ENCODE measurements around the gene SLC35G4.
"Not testable (repeated sequence)": the region's sequence is repeated elsewhere in the genome, so short reads cannot be mapped to it uniquely, and the experiment has no call there.

The SLC35G4 gene

GRCh38 chr18:11609488-11609887 is at the start of gene SLC35G4:
TSS of gene SLC35G4 (plus strand) at chr18:11609596. CDS start at chr18:11609596, 0 bp downstream.
- DNase-seq = not testable (repeated sequence)

GRCh38 chr18:11561293-11561692 is 48.1 kb upstream of the SLC35G4 start:
- DNase-seq = no peak

GRCh38 chr18:11565716-11566115 is 43.7 kb upstream of the SLC35G4 start:
- DNase-seq = no peak

DNA sequence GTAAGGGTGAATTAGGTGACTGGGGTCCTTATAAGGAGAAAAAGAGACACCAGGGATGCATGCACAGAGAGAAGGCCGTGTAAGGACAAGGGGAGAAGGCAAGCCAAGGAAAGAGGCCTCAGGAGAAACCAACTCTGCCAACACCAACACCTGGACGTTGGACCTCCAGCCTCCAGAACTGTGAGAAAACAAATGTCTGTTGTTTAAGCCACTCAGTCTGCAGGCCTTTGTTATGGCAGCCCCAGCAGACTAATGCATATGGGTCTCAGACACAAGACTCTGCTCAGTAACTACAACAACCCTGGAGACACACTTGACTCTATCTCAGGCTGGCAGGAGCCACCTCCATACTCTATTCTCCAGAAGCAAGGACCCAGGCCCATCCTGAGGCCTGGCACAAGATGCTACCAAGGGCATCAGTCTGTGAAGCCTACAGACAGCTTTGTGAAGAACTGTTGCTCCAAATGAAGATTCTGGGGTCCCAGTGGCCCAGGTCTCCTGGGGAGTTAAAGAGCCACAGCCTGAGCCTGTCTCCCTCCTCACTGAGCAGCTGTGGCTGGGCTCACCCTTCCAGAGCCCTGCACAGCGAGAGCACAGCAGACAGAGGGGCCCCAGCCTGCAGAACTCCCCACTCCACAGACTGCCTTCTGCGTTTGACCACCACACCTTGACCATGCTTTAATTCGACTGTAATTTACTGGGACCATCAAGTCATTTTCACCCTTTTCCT is 43.0 kb upstream of the SLC35G4 start:
- no peak for DNase-seq

DNA sequence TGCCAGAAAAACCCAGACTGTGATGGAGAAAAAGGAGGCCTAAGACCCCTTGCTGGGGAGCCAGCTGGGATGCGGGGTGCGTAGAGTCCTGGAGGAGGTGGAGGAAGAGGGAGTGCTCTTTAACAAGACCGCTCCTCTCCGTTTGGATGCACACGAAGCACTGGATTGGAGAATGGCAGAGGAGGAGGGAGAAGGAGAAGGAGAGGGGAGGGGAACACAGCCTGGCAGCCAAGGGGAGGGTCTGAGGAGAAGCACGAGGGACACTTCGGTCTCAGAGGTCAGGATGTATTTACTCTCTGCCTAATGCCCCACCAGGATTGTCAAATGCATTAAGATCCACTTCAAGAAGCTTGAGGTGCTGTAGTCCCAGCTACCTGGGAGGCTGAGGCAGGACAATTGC is 42.0 kb upstream of the SLC35G4 start:
- DNase-seq = no peak

GRCh38 chr18:11570073-11570588 is 39.3 kb upstream of the SLC35G4 start:
- DNase-seq = no peak

GRCh38 chr18:11570769-11571412 is 38.5 kb upstream of the SLC35G4 start:
- no peak for DNase-seq

- DNase-seq = no peak
Measured at GRCh38 chr18:11572201-11572600, 37.2 kb upstream of the SLC35G4 start.

DNA sequence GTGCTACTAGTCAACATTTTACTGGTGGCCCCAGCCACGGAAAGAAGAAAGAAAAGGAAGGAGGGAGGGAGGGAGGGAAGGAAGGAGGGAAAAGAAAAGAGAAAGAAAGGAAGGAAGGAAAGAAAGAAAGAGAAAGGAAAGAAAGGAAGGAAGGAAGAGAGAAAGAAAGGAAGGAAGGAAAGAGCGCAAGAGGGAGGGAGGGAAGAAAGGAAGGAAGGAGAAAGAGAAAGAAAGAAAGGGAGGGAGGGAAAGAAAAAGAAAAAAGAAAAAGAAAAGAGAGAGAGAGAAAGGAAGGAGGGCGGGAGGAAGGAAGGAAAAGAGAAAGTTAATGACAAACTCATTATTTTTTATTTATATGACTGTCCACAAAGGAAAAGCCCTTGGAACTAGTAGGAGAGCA is 34.9 kb upstream of the SLC35G4 start:
- no peak for DNase-seq

- no peak for DNase-seq
Measured at GRCh38 chr18:11577271-11578112, 31.9 kb upstream of the SLC35G4 start.

DNA sequence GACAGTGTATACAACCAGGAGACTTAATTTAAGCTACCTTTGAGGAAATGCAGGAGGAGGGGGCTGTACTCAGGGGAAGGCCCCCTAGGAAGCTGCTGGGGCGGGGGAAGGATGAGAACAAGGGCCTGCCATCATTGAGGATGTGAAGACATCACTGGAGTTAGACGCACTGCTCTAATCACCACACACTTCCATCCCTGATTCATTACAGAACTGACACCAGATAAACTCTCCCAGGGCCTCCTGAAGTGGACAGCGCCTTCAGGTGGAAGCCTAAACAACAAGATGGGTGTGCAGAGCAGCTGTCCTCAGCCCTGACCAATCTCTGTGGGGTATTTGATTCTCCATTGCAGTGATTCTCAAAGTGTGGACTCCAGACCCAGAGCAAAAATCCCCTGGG is 30.6 kb upstream of the SLC35G4 start:
- no peak for DNase-seq

- DNase-seq = no peak
Measured at GRCh38 chr18:11579916-11580315, 29.5 kb upstream of the SLC35G4 start.

GRCh38 chr18:11581286-11581685 is 28.1 kb upstream of the SLC35G4 start:
- DNase-seq = no peak

DNA sequence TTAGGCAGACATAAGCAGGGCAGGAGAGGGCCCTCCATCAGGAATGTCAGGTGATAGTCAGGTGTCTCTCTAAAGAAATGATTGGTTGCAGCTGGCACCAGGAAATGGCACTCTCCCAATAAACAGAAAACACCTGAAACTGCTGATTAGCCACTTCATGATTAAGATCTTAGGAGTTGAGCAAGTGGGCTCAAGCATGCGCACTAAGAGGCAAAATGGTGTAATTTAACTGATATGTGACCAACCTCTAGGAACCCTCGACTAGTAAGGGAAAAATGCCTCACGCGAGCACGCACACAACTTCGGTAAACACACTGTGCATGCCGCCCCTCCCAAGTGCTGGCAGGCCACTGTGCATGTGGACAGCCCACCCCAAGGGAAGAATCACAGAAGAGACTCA is 23.8 kb upstream of the SLC35G4 start:
- no peak for DNase-seq

DNA sequence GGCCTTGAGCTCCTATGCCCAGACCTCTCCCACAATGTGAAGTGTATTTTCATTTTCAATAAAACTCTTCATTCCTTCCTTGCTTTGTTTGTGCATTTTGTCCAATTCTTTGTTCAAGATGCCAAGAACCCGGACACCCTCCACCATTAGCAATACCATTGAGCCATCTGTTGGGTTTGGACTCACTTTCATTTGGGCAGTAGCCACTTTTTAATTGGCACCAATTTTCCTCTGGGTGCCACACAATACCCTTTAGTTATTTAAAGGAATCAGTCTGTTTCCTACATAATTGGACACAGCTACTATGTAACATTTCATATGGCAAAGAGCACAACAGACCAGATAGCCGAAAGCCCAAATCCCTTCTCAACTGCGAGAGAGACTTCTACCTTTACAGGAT is 22.5 kb upstream of the SLC35G4 start:
- DNase-seq = no peak

DNA sequence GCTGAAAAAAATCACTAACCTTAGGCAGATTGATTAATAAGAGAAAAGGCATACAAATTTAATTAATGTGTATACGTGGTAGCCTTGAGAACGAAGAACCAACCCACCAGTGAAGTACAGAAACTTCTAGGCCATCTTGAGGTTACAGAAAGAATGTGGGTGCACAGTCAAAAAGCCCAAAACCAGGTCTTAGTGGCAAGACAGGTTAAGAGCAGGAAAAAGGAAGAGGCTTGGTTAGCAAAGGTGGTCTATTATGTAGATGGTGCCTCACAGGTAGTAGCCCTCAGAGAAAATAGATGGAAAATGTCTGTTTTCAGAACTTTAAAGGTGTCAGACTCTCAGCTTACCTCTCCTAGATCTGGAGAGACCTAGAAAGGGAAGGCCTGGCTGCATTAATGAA is 22.0 kb upstream of the SLC35G4 start:
- DNase-seq = no peak

- DNase-seq = no peak
Measured at GRCh38 chr18:11587846-11588245, 21.6 kb upstream of the SLC35G4 start.

DNA sequence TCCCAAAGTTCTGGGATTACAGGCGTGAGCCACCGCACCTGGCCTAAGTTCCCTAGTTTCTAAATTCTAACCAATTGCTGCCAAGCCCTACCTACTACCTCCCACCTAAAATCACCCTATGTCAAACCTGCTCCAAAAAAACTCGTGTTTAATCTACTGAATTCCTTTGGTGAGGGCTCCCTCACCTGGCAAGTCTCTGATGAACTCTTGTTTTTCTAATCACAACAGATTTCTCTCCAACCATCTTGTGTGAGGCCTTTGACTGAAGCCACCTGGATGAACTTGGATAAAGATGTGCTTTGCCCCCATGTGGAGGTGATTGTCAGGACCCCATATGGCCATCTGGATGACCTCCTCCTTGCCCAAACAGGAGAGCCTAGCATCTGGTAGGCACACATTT is 17.4 kb upstream of the SLC35G4 start:
- no peak for DNase-seq

GRCh38 chr18:11600321-11600720 is 9.1 kb upstream of the SLC35G4 start:
- no peak for DNase-seq

DNA sequence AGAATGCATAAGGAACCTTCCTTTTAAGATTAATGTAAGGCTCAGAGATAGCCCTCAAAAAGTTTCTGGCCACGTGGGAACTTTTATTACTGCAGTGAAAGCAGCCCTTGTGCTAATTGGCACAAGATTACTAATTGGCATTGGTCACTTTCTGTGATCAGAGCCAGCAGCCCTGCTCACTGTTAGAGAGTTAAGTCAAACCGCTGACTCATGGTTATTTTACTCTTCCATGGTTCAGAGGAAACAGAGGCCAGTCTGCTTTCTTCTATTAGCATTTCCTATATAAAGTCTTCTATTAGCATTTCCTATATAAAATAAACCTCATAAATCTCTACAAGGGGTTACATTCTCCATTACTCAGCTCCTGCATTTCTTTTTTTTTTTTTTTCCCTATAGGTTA is 1.5 kb upstream of the SLC35G4 start:
- DNase-seq = peak in 5 of 58 donors; percentile 2 to 21 (median 6)

GRCh38 chr18:11608618-11609017 is 778 bp upstream of the SLC35G4 start:
- DNase-seq = not testable (repeated sequence)

DNA sequence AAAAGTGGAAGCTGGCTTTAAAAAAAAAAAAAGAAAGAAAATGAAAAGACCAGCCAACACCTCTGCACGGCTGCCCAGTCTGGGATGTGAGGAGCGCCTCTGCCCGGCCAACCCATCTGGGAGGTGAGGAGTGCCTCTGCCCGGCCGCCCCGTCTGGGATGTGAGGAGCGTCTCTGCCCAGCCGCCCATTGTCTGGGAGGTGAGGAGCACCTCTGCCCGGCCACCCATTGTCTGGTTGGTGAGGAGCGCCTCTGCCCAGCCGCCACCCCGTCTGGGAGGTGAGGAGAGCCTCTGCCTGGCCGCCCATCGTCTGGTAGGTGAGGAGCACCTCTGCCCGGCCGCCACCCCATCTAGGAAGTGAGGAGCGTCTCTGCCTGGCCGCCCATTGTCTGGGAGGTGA is 3.7 kb downstream of the SLC35G4 start:
- not testable (repeated sequence) for DNase-seq

All from anterior cingulate cortex (tissue), 58 donors.